SK-MEL-5 (cell line): ENCODE data around the gene KCNAB2. TPM values are rescaled to one million over a fixed set of nuclear protein-coding genes. Genes with fewer than 3 reads are reported as not detected.
A peak's percentile ranks its signal among the peaks of the same experiment; 100 is the strongest.

Experiments used
- DNase-seq: peaks from one replicate; pipeline ENCODE4 v3.0.0-alpha.2; 2016; ENCODE audit warnings: low read depth, low spot score
- in situ Hi-C: cut with HindIII; loops from 2 replicates; pipeline ENCODE4 v1.10.0; 2016; ENCODE audit warnings: low sequenced_read_pairs, high pct_unique_total_duplicates, low pct_unique_long_range_greater_than_20kb
- total RNA-seq: library from RNA; depleted of rRNA; stranded (reverse); fragments of >200 nt; shearing (Covaris generic); gene quantifications from 2 replicates; pipeline ENCODE4 v1.2.3, GENCODE V29; 2014

Gene KCNAB2
- total RNA-seq, 1 experiment from 2014 or later = 70.3 TPM

DNA sequence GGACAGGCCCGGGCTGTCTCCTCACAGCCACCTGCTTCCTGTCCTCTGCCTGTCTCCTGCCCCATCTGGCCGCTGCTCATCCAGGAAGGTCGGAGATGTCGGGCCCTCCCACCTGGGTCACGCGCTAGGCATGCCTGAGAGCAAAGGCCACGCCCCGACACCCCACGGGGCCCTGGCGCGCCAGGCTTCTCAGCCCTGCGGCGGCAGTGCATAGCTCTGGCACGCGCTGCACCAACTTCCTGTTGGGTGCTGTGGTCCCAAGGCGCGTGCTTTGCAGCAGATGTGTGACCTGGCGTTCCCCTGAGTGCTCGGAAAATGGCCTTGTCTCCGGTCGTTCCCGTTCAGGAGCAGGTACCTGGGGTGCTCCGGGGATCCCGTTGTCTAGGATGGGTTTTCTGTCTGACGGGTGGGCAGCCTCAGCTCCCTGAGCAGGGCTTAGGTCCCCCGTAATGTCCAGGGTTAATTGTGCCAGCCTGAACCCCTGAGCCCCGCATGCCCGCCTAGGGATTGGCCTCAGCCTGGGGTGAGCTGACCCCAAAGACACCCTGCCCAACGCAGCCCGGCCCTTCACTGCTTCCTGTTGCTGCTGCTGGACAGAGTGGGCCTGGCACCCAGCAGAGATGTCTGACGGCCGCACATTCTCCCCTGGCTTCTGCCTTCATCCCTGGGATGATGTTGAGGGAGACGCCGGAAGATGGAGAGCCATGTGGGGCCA is 19.4 kb upstream of the KCNAB2 start:
- peak; percentile 93 for DNase-seq
- in situ Hi-C loops = no loop called here

DNA sequence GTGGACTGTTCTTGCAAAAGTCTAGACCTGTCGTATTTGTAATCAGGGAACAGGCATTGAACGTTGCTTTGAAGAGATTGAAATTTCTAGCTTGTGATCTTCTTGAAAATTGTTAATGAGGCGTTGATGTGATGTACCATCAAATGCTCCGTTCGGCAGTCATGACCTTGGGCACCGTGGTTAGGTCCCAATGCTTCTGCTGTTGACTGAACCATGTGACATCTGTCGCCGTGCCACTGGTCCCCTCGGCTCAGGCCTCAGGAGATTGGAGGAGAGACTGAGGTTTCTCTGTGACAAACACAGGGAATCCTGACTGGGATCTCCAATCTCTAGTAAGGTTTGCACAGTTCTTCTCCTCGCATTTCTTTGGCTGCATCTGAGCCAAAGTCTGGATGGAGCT is 18.1 kb upstream of the KCNAB2 start:
- DNase-seq = no peak
- in situ Hi-C loops = no loop called here

GRCh38 chr1:6028042-6028850 is 17.4 kb upstream of the KCNAB2 start:
- DNase-seq = no peak
- in situ Hi-C loops = no loop called here

GRCh38 chr1:6029351-6029750 is 16.3 kb upstream of the KCNAB2 start:
- in situ Hi-C loops = no loop called here
- DNase-seq = no peak

DNA sequence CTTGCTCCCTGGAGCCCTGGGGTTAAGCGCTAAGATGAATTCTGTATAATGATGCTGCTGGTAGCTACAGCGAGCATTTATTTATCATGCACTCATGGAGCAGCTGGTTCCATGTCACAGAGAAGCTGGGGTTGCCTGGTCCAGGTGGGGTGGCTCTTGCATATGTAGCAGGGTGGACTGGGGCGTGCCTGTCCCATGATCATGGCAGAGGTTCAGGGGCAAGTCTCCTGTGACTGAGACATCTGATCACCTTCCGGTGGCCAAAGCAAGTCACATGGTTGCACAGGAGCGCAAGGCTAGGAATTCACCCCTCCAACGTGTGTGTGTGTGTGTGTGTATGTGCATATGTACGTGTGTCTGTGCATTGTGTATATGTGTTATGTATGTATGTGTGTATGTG is 15.6 kb upstream of the KCNAB2 start:
- no peak for DNase-seq
- in situ Hi-C loops = no loop called here

GRCh38 chr1:6030547-6031261 is 15.0 kb upstream of the KCNAB2 start:
- DNase-seq = no peak
- in situ Hi-C loops = no loop called here

- in situ Hi-C loops = no loop called here
These were observed 12.6 kb upstream of the KCNAB2 start for GRCh38 chr1:6033124-6033523.

DNA sequence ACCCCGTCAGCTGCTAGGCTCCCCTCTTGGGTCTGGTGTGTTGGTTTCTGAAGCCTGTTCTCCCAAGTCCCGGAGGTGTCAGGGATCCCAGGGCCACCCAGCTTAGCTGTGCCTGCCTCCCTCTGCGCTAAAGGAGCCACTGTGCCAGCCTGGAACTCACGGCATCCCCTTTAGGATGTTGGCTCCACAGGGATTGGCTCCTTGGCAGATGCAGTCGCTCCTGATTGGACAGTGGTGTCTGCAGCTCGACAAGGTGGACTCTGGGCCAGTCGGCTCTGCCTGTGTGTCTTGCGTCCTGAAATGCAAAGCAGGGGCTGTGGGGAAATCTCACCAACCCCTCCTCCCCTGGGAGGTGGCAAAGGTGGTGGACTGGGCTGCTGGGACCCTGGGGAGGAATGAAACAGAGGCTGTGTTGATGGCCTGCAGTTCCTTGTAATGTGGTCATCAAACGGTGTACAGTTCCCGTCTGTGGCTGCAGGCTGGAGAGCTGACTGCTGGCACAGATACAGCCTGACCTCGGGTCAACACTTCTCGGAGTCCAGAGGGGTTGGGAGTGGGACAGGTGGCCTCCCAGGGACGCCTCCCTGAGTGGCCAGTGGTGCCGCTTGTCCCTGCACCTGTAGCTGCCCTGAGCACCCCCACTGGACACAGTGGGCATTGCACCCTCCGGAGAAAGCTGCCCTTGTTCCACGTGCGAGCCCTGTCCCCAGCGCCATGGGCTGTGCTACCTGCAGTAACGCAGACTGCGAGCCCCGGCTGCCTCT is 11.5 kb upstream of the KCNAB2 start:
- in situ Hi-C loops = no loop called here

More at GRCh38 chr1:6033124-6033523, 12.6 kb upstream of the KCNAB2 start:
- no peak for DNase-seq

DNA sequence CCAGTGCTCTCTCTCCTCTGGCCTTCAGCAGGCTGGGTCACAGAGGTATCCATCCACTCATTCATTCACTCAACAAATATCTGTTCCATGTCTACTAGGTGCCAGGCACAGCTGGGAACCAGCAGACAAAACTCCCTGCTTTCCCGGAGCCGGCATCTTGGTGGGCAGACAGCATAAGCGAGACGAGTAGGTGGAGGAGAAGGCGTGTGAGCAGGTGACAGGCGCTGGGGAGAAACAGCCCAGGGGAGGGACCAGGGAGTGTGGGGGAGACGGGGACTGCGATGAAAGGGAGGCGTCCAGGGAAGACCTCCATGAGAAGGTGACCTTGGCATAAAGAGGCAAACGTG is 11.0 kb upstream of the KCNAB2 start:
- in situ Hi-C loops = no loop called here

More for the DNA sequence above, 11.5 kb upstream of the KCNAB2 start:
- DNase-seq = peak; percentile 41

DNA sequence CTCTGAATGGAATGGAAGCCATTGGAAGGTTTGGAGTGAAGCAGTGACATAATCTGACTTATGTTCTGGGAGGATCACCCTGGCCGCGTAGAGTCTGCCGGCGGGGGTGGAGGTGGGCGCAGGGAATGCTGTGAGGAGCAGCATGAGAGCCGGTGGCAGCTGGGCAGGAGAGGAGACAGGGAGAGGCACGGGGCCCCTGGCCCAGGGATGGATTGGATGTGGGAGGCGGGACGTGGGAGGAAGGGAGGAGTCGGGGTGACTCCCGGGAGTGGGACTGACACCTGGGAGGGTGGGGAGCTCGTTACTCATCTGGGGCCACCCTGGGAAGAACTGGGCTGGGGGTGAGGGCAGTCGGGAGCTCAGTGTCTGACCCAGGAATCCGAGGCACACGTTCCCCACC is 10.4 kb upstream of the KCNAB2 start:
- no peak for DNase-seq
- in situ Hi-C loops = no loop called here

More for the DNA sequence above, 11.0 kb upstream of the KCNAB2 start:
- no peak for DNase-seq

GRCh38 chr1:6035719-6036118 is 10.0 kb upstream of the KCNAB2 start:
- DNase-seq = no peak

GRCh38 chr1:6037338-6037762 is 8.3 kb upstream of the KCNAB2 start:
- DNase-seq = no peak
- in situ Hi-C loops = no loop called here

More at GRCh38 chr1:6035719-6036118, 10.0 kb upstream of the KCNAB2 start:
- in situ Hi-C loops = no loop called here

- in situ Hi-C loops = no loop called here
- no peak for DNase-seq
These were observed 7.1 kb upstream of the KCNAB2 start for GRCh38 chr1:6038603-6039002.

DNA sequence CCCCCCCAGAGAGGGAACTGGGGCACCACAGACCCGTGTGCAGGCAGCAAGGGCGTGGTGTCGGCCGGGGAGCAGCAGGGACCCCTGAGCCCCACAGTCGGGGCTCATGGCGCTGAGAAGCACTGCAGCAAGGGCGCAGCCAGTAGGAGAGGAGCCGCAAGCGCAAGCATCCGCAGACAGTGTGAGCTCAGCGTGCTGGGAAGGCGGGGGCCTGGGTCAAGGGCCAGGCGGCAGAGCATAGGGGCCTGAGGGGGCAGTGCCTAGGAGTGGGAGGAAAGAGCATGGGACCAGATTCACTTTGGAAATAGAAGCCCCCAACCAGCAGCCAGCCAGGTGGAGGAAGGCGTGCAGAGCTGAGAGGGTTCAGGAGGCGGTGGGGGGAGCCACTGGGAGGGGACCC is 6.7 kb upstream of the KCNAB2 start:
- DNase-seq = no peak
- in situ Hi-C loops = no loop called here

- in situ Hi-C loops = no loop called here
- DNase-seq = no peak
These were observed 5.2 kb upstream of the KCNAB2 start for GRCh38 chr1:6040444-6040843.

GRCh38 chr1:6040861-6041415 is 4.8 kb upstream of the KCNAB2 start:
- in situ Hi-C loops = no loop called here
- DNase-seq = no peak

GRCh38 chr1:6041432-6042062 is 4.1 kb upstream of the KCNAB2 start:
- in situ Hi-C loops = no loop called here
- peak; percentile 38 for DNase-seq
